K562 (cell line): ENCODE data around the gene TACR2. TPM values are rescaled to one million over a fixed set of nuclear protein-coding genes. Genes with fewer than 3 reads are reported as not detected.
A peak's percentile ranks its signal among the peaks of the same experiment; 100 is the strongest.

Experiments used
- ATAC-seq: fragments of 200-7000 bp; cut with Tn5 transposase; 3 replicates; pipeline ENCODE4 v1.9.1; 2020; ENCODE audit warnings: moderate library complexity
- BruUV-seq: library from RNA; stranded (reverse); fragments of 400-500 nt; replicated peaks from 2 replicates; lab custom pipeline; 2021; lab: Mats Ljungman, UMichigan
- CTCF ChIA-PET: fragments of 300-600 bp; formaldehyde crosslinking; extraction: SDS; loops from one replicate; lab custom pipeline; 2021; ENCODE audit warnings: low intra/inter-chr PET ratio; lab: Yijun Ruan, JAX
- POLR2A ChIA-PET: fragments of 300-600, 350-650 bp; sonication (Branson Sonifier 250); formaldehyde crosslinking; extraction: SDS; loops from one replicate; lab custom pipeline; 2021; ENCODE audit warnings: antibody characterized with exemption, inconsistent platforms; lab: Yijun Ruan, JAX
- DNase-seq, 4 experiments: peaks; one replicate each; pipeline versions ENCODE4 v3.0.0 to v3.0.0-alpha.2; 2011 to 2018; ENCODE audit warnings: low spot score in 3 of 4, mixed read lengths in 3 of 4; ENCODE audit errors: extremely low read depth in 1 of 4
- FAIRE-seq: peaks from 2 replicates; lab custom pipeline; 2011; peaks lifted over from hg19 to GRCh38; lab: Jason Lieb, UNC
- H2AFZ ChIP-seq: 2 replicates; pipeline ENCODE4 v1.6.0; 2011; ENCODE audit warnings: low read depth, low read length, control low read depth, inconsistent platforms
- H3K27ac ChIP-seq: fragments of 200-600 bp; 3 replicates; pipeline ENCODE4 v1.8.0; 2011; ENCODE audit warnings: low read depth, mild to moderate bottlenecking, control low read depth, inconsistent platforms, low read length, moderate library complexity, mixed read lengths; ENCODE audit errors: extremely low read depth
- H3K27me3 ChIP-seq, 2 experiments: fragments of 300-600 bp in 1 of 2; 2 replicates in 1 of 2; 3 replicates in 1 of 2; pipeline versions ENCODE4 v1.6.0 to v1.8.0; 2011; ENCODE audit warnings: inconsistent platforms in 2 of 2, low read length in 2 of 2, mild to moderate bottlenecking in 1 of 2, mixed read lengths in 1 of 2, moderate library complexity in 1 of 2; ENCODE audit not compliant: control insufficient read depth in 2 of 2, insufficient read depth in 2 of 2
- H3K36me3 ChIP-seq: fragments of 300-600 bp; 3 replicates; pipeline ENCODE4 v1.8.0; 2011; ENCODE audit warnings: mild to moderate bottlenecking, low read length, inconsistent platforms; ENCODE audit not compliant: control insufficient read depth, insufficient read depth
- H3K4me1 ChIP-seq, 2 experiments: fragments of 200-600 bp in 1 of 2; replicated peaks in 1 of 2; 2 replicates in 1 of 2; 3 replicates in 1 of 2; pipeline versions ENCODE4 v1.5.1 to v1.8.0; 2011; ENCODE audit warnings: inconsistent platforms in 2 of 2, low read length in 2 of 2, mild to moderate bottlenecking in 1 of 2, mixed read lengths in 1 of 2, moderate library complexity in 1 of 2; ENCODE audit not compliant: control insufficient read depth in 2 of 2, insufficient read depth in 2 of 2
- H3K4me2 ChIP-seq: 2 replicates; pipeline ENCODE4 v1.6.1; 2011; ENCODE audit warnings: low read length, control low read depth, inconsistent platforms, mixed read lengths; ENCODE audit not compliant: insufficient read depth
- H3K4me3 ChIP-seq: fragments of 200-600 bp; sonication (generic), shearing (Covaris generic); 2 replicates; pipeline ENCODE4 v1.5.1; 2016; ENCODE audit warnings: control low read depth, inconsistent platforms
- H3K79me2 ChIP-seq: fragments of 200-600 bp; 3 replicates; pipeline ENCODE4 v1.8.0; 2011; ENCODE audit warnings: low read length, inconsistent platforms; ENCODE audit not compliant: control insufficient read depth, insufficient read depth
- H3K9ac ChIP-seq, 2 experiments: 2 replicates each; pipeline versions ENCODE4 v1.6.0 to v1.6.1; 2011; ENCODE audit warnings: low read depth in 2 of 2, low read length in 2 of 2, control low read depth in 1 of 2, inconsistent platforms in 1 of 2, mild to moderate bottlenecking in 1 of 2, mixed read lengths in 1 of 2; ENCODE audit not compliant: insufficient read depth in 1 of 2
- H3K9me1 ChIP-seq: one replicate; pipeline ENCODE4 v1.6.0; 2011; ENCODE audit warnings: inconsistent platforms, mild to moderate bottlenecking, low read length, moderate library complexity; ENCODE audit not compliant: control insufficient read depth, insufficient read depth
- H3K9me3 ChIP-seq: replicated peaks from 2 replicates; pipeline ENCODE4 v1.5.1; 2011; ENCODE audit warnings: low read depth, low read length, inconsistent platforms; ENCODE audit not compliant: control insufficient read depth, insufficient read depth
- H4K20me1 ChIP-seq: replicated peaks from 2 replicates; pipeline ENCODE4 v1.6.1; 2011; ENCODE audit warnings: low read length, inconsistent platforms, mixed read lengths; ENCODE audit not compliant: control insufficient read depth, insufficient read depth
- POLR2G ChIP-seq: fragments of 200-400 bp; formaldehyde crosslinking; IDR thresholded peaks from 2 replicates; pipeline ENCODE4 v1.6.1; 2017; ENCODE audit warnings: low read depth, mild to moderate bottlenecking, antibody characterized with exemption, low read length, moderate library complexity
- STAT6 ChIP-seq: sonication (generic); formaldehyde crosslinking; IDR thresholded peaks from 2 replicates; pipeline ENCODE4 v1.8.1; 2023; ENCODE audit warnings: mild to moderate bottlenecking, missing genetic modification reagents
- WGBS: fragments of 100-300 bp; shearing (Covaris generic); methylation state at CpG from one replicate; pipeline ENCODE4 v1.1.6; 2016; ENCODE audit warnings: low coverage, mixed read lengths; ENCODE audit not compliant: insufficient coverage; ENCODE audit errors: missing lambda C conversion rate; 5-methylcytosine and 5-hydroxymethylcytosine counted together
- in situ Hi-C: fragments of 300-500 bp; cut with MboI; formaldehyde crosslinking; loops from 4 replicates; pipeline ENCODE4 v1.15.0; 2018; ENCODE audit warnings: inconsistent platforms, mixed read lengths
- intact Hi-C: fragments of 100-400 bp; cut with micrococcal nuclease; formaldehyde crosslinking; loops from 2 replicates; pipeline ENCODE4 v1.14.2; 2022
- polyA plus RNA-seq, 8 experiments: library from polyadenylated mRNA; depleted of rRNA in 4 of 8; stranded (reverse) in 5 of 8; unstranded in 3 of 8; fragments of >200 nt; fragmentation: Nextera tagmentation in 2 of 8; fragmentation: Illumina TruSeq in 1 of 8; extraction: Ambion mirVana in 2 of 8; extraction: Trizol in 1 of 8; gene quantifications; 2 replicates each; pipeline versions ENCODE4 v1.2.1 to v1.2.3, GENCODE V29; 2011 to 2014; ENCODE audit warnings: inconsistent platforms in 1 of 8, missing spikeins in 1 of 8
- total RNA-seq, 7 experiments: library from RNA; depleted of rRNA in 6 of 7; stranded (reverse); fragments of >200 nt in 6 of 7; fragmentation: Illumina TruSeq in 2 of 7; extraction: Trizol in 2 of 7; gene quantifications; 2 replicates each; pipeline versions ENCODE4 v1.2.1 to v1.2.3, GENCODE V29; 2011 to 2021; ENCODE audit warnings: low replicate concordance in 1 of 7

The TACR2 gene
- total and polyA plus RNA-seq, 9 of the 15 experiments (the other 6 are each of a cell fraction or from before 2014, with no cell fraction given): not detected

- ATAC-seq: no peak
- CTCF ChIA-PET: no interaction called here
Measured at GRCh38 chr10:69384320-69384719, 32.4 kb downstream of the TACR2 start.

More at GRCh38 chr10:69384320-69384719, 32.4 kb downstream of the TACR2 start:
- no peak overlapping the region for H3K9ac ChIP-seq
- DNase-seq (no peak), FAIRE-seq (no peak)
- H3K4me2 ChIP-seq: no peak overlapping the region
- no TSS peak for BruUV-seq
- no peaks in the 10 kb centered on the region for H3K9me3 ChIP-seq
- H3K79me2 ChIP-seq: no peaks in the 10 kb centered on the region; the same call in 1 of the 3 replicates
- no peak overlapping the region for H3K4me3 ChIP-seq
- H2AFZ ChIP-seq: no peak overlapping the region
- peaks cover 3 to 6% of the 10 kb centered on the region in 2 experiments; a peak in 3 of 5 replicates for H3K4me1 ChIP-seq
- no peak overlapping the region for H3K27ac ChIP-seq
- intact Hi-C loops: no loop called here
- H4K20me1 ChIP-seq: 0 out of 2 replicates have a peak, but pooled peaks cover 7% of the 10 kb centered on the region
- POLR2A ChIA-PET: interaction anchor here (1.2 kb wide), 2 partner anchors 21 to 145 kb away, joined by 3 read pairs; no protein-coding TSS in a partner anchor
- H3K27me3 ChIP-seq: no peaks in the 10 kb centered on the region
- 92% methylated on average over 10 of the region's 10 CpGs for whole genome bisulfite sequencing
- in situ Hi-C loops: no loop called here
- TF ChIP-seq POLR2G (0 out of 2 replicates have a peak, but pooled peaks have one; percentile 20), STAT6 (CRISPR knock-in tag) (no peak)
- no peaks in the 10 kb centered on the region for H3K9me1 ChIP-seq
- H3K36me3 ChIP-seq: peaks cover 99% of the 10 kb centered on the region
